Lower leg skin (tissue), 4 donors: Measurements from ENCODE around the gene PRX. TPM values are rescaled to one million over a fixed set of nuclear protein-coding genes. Genes with fewer than 3 reads are reported as not detected.
"Not testable (repeated sequence)": the region's sequence is repeated elsewhere in the genome, so short reads cannot be mapped to it uniquely, and the experiment has no call there.

Source experiments
- DNase-seq, 2 donors: peaks; one replicate each; pipeline ENCODE4 v3.0.0-alpha.2; 2019; ENCODE audit warnings: low spot score in 2 of 2
- H3K4me3 ChIP-seq: fragments of 200-600 bp; sonication (generic); 2 replicates; pipeline ENCODE4 v1.5.1; 2017; ENCODE audit warnings: mild to moderate bottlenecking, low read depth; ENCODE audit not compliant: poor library complexity, severe bottlenecking
- CTCF ChIP-seq, 3 donors: fragments of 450-650 bp; IDR thresholded peaks; one replicate each; pipeline ENCODE4 v1.5.1; 2016; ENCODE audit warnings: antibody characterized with exemption in 3 of 3, mild to moderate bottlenecking in 3 of 3, moderate library complexity in 2 of 3
- POLR2A ChIP-seq, 2 donors: fragments of 450-650 bp; IDR thresholded peaks; one replicate each; pipeline ENCODE4 v1.6.1; 2016 to 2017; ENCODE audit warnings: antibody characterized with exemption in 2 of 2, mild to moderate bottlenecking in 1 of 2, moderate library complexity in 1 of 2
- WGBS, 2 donors: methylation state at CpG; one replicate each; pipeline ENCODE4 v1.1.5; 2018; 5-methylcytosine and 5-hydroxymethylcytosine counted together
- intact Hi-C: fragments of 100-400 bp; cut with DNase I; formaldehyde crosslinking; loops from one replicate; pipeline ENCODE4 v1.15.0; 2023; ENCODE audit warnings: low total_unique reads
- total RNA-seq, 4 donors: library from RNA; depleted of rRNA; stranded (reverse); fragments of >200 nt; gene quantifications; one replicate each; pipeline ENCODE4 v1.1.0, GENCODE V29; 2016

Gene PRX
- total RNA-seq, 4 donors from 2014 or later, result 2.5 to 7.3 (median 5.6) TPM

- TF ChIP-seq CTCF (IDR thresholded peaks at IDR 0.05), result no peak
- TF ChIP-seq POLR2A (IDR thresholded peaks at IDR 0.05), result no peak
- intact Hi-C loops, result no loop called here
- WGBS, 2 donors, result 76 to 83% methylated on average over 8 of the region's 8 CpGs
- no peak overlapping the region for H3K4me3 ChIP-seq
- no peak for DNase-seq
Observed at GRCh38 chr19:40411958-40412499, 1.1 kb downstream of the PRX start.

- intact Hi-C loops, result no loop called here
- 45 to 55% methylated on average over 15 to 16 of the region's 16 CpGs for WGBS, 2 donors
- no peak for DNase-seq
- TF ChIP-seq POLR2A (IDR thresholded peaks at IDR 0.05) (no peak), CTCF (IDR thresholded peaks at IDR 0.05) (no peak)
- no peak overlapping the region for H3K4me3 ChIP-seq
Observed at GRCh38 chr19:40411125-40411842, 1.9 kb downstream of the PRX start.

- no peak for DNase-seq
- no peak overlapping the region for H3K4me3 ChIP-seq
- WGBS, 2 donors, result 75 to 81% methylated on average over 9 of the region's 9 CpGs
Observed at GRCh38 chr19:40410030-40410389, 3.2 kb downstream of the PRX start.

GRCh38 chr19:40408598-40408925, 4.6 kb downstream of the PRX start:
- intact Hi-C loops, H3K4me3 ChIP-seq, DNase-seq: not testable (repeated sequence)
- 90 to 92% methylated on average over 8 of the region's 8 CpGs for WGBS, 2 donors

More at GRCh38 chr19:40410030-40410389, 3.2 kb downstream of the PRX start:
- intact Hi-C loops, result no loop called here
- TF ChIP-seq CTCF (IDR thresholded peaks at IDR 0.05), result no peak
- no peak for TF ChIP-seq POLR2A (IDR thresholded peaks at IDR 0.05)

- no peak for DNase-seq
- H3K4me3 ChIP-seq, result no peak overlapping the region
- no peak for TF ChIP-seq CTCF (IDR thresholded peaks at IDR 0.05)
- no peak for TF ChIP-seq POLR2A (IDR thresholded peaks at IDR 0.05)
- 54 to 55% methylated on average over 22 of the region's 22 CpGs for WGBS, 2 donors
- intact Hi-C loops, result no loop called here
Observed at GRCh38 chr19:40407714-40408597, 5.2 kb downstream of the PRX start.
